Left ventricle myocardium inferior (tissue), 1 donor: ENCODE data around the gene SLC18A3. TPM values are rescaled to one million over a fixed set of nuclear protein-coding genes. Genes with fewer than 3 reads are reported as not detected.

Experiments
- DNase-seq: peaks from one replicate; pipeline ENCODE4 v3.0.0-alpha.2; 2020
- H3K27ac ChIP-seq: fragments of 200-600 bp; replicated peaks from 2 replicates; pipeline ENCODE4 v1.8.0; 2021
- H3K27me3 ChIP-seq: fragments of 200-600 bp; 2 replicates; pipeline ENCODE4 v1.8.0; 2021; ENCODE audit warnings: low read depth
- H3K36me3 ChIP-seq: fragments of 200-600 bp; 2 replicates; pipeline ENCODE4 v1.8.0; 2021
- H3K4me1 ChIP-seq: fragments of 200-600 bp; 2 replicates; pipeline ENCODE4 v1.8.0; 2021
- H3K4me3 ChIP-seq: fragments of 200-600 bp; 2 replicates; pipeline ENCODE4 v1.8.0; 2021; ENCODE audit warnings: mild to moderate bottlenecking, moderate library complexity
- H3K9me3 ChIP-seq: fragments of 200-600 bp; replicated peaks from 2 replicates; pipeline ENCODE4 v1.8.0; 2021
- CTCF ChIP-seq: fragments of 200-600 bp; IDR thresholded peaks from 2 replicates; pipeline ENCODE4 v1.8.0; 2021; ENCODE audit warnings: antibody characterized with exemption, mild to moderate bottlenecking, borderline replicate concordance
- intact Hi-C: fragments of 100-400 bp; cut with micrococcal nuclease; formaldehyde crosslinking; loops from one replicate; pipeline ENCODE4 v1.11.0; 2022
- long read RNA-seq: library from polyadenylated mRNA; unstranded; transcript quantifications from one replicate; pipeline ENCODE4 v2.0.0, GENCODE V29; 2021
- total RNA-seq: library from RNA; stranded (reverse); fragmentation: NEBNext Ultra II Directional; extraction: Animal tissue kit (Norgen Biotek cat#: 25700); gene quantifications from one replicate; pipeline ENCODE4 v1.2.1, GENCODE V29; 2021
- donor health status: DM: no; HTN: yes; CAD: no; lungs with severe emphysema.

The SLC18A3 gene
- total RNA-seq, result not detected
- long read RNA-seq, result 0 reads

GRCh38 chr10:49610114-49610457 lies at the start of gene SLC18A3:
Gene SLC18A3 (plus strand): TSS chr10:49610310. CDS start chr10:49610741, 431 bp downstream.
- Histone ChIP-seq H3K36me3 (no peaks in the 10 kb centered on the region), H3K4me3 (peak within 1 kb of the TSS; percentile 38), H3K4me1 (peaks cover 36% of the 10 kb centered on the region), H3K27me3 (peaks cover 97% of the 10 kb centered on the region), H3K9me3 (no peaks in the 10 kb centered on the region), H3K27ac (no peak within 1 kb of the TSS)
- TF ChIP-seq CTCF, result no peak
- no peak for DNase-seq
- intact Hi-C loops, result no loop called here

- no peak for TF ChIP-seq CTCF
- peaks cover 8% of the 10 kb centered on the region for H3K4me1 ChIP-seq
- intact Hi-C loops, result no loop called here
Observed at GRCh38 chr10:49560526-49560925, 49.6 kb upstream of the SLC18A3 start.

GRCh38 chr10:49562893-49563292 lies 47.2 kb upstream of the SLC18A3 start:
- Histone ChIP-seq H3K36me3 (no peaks in the 10 kb centered on the region), H3K27me3 (peaks cover 37% of the 10 kb centered on the region), H3K9me3 (no peaks in the 10 kb centered on the region), H3K4me3 (no peak overlapping the region), H3K4me1 (peaks cover 8% of the 10 kb centered on the region), H3K27ac (no peak overlapping the region)
- intact Hi-C loops, result no loop called here
- no peak for TF ChIP-seq CTCF
- DNase-seq, result no peak

More at GRCh38 chr10:49560526-49560925, 49.6 kb upstream of the SLC18A3 start:
- DNase-seq, result no peak
- Histone ChIP-seq H3K27ac (no peak overlapping the region), H3K9me3 (peaks cover 9% of the 10 kb centered on the region), H3K4me3 (no peak overlapping the region), H3K36me3 (no peaks in the 10 kb centered on the region), H3K27me3 (peaks cover 37% of the 10 kb centered on the region)

- H3K27ac ChIP-seq, result no peak overlapping the region
- H3K4me1 ChIP-seq, result peaks cover 8% of the 10 kb centered on the region
- H3K4me3 ChIP-seq, result no peak overlapping the region
- no peak for DNase-seq
- H3K27me3 ChIP-seq, result peaks cover 28% of the 10 kb centered on the region
- TF ChIP-seq CTCF, result no peak
- intact Hi-C loops, result no loop called here
- H3K9me3 ChIP-seq, result peaks cover 10% of the 10 kb centered on the region
- no peaks in the 10 kb centered on the region for H3K36me3 ChIP-seq
Observed at GRCh38 chr10:49564461-49565009, 45.6 kb upstream of the SLC18A3 start.

GRCh38 chr10:49567810-49568209 lies 42.3 kb upstream of the SLC18A3 start:
- H3K27ac ChIP-seq, result no peak overlapping the region
- intact Hi-C loops, result no loop called here
- peaks cover 10% of the 10 kb centered on the region for H3K9me3 ChIP-seq
- H3K4me3 ChIP-seq, result no peak overlapping the region
- no peak for DNase-seq
- no peak for TF ChIP-seq CTCF
- H3K36me3 ChIP-seq, result no peaks in the 10 kb centered on the region
- H3K27me3 ChIP-seq, result peaks cover 14% of the 10 kb centered on the region
- peaks cover 8% of the 10 kb centered on the region for H3K4me1 ChIP-seq

- Histone ChIP-seq H3K36me3 (no peaks in the 10 kb centered on the region), H3K27ac (no peak overlapping the region), H3K9me3 (peaks cover 10% of the 10 kb centered on the region), H3K4me1 (peaks cover 8% of the 10 kb centered on the region), H3K4me3 (no peak overlapping the region), H3K27me3 (peaks cover 12% of the 10 kb centered on the region)
- no peak for DNase-seq
- intact Hi-C loops, result no loop called here
- no peak for TF ChIP-seq CTCF
Observed at GRCh38 chr10:49568235-49568634, 41.9 kb upstream of the SLC18A3 start.
